ENCODE data around the gene B3GNT9.
A peak's percentile ranks its signal among the peaks of the same experiment; 100 is the strongest.

The B3GNT9 gene

GRCh38 chr16:67150833-67151396 lies at the start of gene B3GNT9:
Gene B3GNT9 (minus strand): TSS chr16:67150998. CDS start chr16:67150485, 513 bp downstream.
- DNase-seq: peak in 12 of 14 donors; percentile 19 to 84 (median 68)

DNA sequence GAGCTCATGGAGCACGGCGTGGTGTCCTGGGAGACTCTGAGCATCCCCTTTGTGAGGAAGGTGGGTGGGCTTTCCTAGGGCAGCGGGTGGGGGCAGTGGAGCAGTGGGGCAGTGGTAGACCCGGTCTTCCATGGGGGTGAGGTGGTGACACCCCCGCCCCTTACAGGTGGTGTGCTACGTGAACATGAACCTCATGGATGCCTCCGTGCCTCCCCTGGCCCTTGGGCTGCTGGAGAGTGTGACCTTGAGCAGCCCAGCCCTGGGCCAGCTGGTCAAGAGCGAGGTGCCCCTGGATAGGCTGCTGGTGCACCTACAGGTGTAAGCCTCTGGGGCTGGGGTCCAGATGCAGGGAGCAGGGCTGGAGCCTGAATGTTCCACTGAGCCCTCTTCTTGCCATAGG lies 49.7 kb upstream of the B3GNT9 start:
- DNase-seq: no peak

GRCh38 chr16:67199808-67200198 lies 49.0 kb upstream of the B3GNT9 start:
- no peak for DNase-seq

DNA sequence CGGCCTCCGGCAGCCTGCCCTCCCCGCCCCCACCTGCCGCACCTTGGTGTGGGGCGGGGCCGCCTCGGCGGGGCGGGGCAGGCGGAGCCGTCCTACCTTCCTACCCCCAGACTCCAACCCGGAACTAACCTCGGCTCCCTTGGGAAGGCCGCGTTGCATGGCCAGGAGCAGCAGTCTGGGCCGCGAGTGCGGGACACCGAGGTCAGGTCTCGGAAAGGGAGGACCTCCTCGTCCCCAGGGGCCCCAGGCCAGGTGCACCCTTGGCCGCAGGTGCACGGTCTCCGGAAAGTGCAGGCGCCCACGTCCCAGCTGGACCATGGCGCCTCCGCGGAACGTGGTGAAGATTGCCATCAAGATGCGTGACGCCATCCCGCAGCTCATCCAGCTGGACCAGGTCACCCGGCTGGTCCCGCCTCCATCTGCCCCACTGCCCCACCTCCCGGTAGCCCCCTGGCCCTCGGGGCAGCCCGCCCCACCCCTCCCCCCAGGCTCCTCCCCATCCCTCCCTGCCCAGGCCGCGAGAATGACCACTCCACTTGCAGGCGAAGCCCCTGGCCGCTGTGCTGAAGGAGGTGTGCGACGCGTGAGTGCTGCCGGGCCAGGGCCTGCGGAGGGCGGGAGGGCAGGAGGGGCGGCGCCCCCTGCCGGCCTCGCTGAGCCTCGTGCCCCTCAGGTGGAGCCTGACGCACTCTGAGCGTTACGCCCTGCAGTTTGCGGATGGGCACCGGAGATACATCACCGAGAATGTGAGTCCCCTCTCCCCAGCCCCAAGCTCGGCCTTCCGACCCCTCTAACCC lies 48.4 kb upstream of the B3GNT9 start, which contains the start of gene ELMO3:
Gene ELMO3 (plus strand): TSS at position 121 of the 797 bp plus-strand sequence. CDS start 196 bp downstream, at position 317.
- no peak for DNase-seq

DNA sequence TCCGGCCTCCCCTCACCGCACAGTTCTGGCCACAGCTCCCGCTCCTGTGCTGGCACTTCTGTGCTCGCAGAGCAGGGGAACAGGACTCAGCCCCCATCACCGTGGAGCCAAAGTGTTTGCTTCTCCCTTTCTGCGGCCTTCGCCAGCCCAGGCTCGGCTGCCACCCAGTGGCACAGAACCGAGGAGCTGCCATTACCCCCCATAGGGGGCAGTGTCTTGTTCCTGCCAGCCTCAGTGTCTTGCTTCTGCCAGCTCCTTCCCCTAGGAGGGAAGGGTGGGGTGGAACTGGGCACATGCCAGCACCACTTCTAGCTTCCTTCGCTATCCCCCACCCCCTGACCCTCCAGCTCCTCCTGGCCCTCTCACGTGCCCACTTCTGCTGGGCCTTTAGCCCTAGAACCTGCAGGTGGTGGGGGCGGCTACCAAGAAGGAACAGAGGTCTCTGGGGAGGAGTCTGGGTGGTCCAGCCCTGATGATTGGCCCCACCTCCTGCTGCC lies 47.5 kb upstream of the B3GNT9 start:
- peak in 9 of 14 donors; percentile 4 to 54 (median 39) for DNase-seq

GRCh38 chr16:67197704-67198103 lies 46.9 kb upstream of the B3GNT9 start:
- no peak for DNase-seq

- DNase-seq: no peak
These were observed 46.1 kb upstream of the B3GNT9 start for GRCh38 chr16:67196881-67197280.

GRCh38 chr16:67195676-67196075 lies 44.9 kb upstream of the B3GNT9 start:
- DNase-seq: no peak

DNA sequence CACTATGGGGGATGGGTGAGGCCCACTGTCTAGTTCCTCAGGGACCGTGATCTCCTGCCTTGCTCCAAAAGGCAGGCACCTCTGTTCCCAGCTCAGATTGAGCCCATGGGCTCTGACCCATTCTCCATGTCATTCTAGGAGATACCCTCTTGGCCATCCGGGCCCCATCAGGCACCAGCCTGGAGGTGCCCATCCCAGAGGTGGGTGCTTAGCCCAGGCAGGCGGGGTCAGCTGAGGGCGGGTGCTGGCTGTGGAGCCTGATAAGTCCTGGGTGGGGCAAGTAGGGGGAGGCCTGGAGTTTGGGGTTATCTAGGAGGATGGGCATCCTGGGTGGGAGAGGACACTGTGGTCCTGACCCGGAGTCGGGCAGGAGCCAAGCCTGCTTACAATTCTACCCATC lies 43.5 kb upstream of the B3GNT9 start:
- DNase-seq: no peak

DNA sequence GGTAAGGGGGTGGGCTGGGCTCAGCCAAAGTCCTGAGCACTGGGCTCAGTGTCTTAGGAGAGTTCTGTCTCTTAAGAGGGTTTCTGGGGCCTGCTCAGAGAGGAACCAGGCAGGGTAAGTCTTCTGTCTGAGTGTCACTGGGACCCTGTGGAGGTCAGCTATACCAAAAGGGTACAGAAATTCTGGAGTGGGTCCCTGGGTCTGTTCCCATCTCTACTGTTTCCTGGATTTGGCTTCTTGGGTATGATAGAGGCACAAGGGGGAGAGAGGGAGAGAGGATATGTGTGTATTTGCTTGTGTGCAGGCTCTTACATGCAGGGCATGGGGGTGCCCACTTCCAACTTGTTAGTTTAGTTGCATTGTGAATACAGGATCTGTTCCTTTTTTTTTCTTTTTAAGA lies 42.7 kb upstream of the B3GNT9 start:
- DNase-seq: no peak

- no peak for DNase-seq
These were observed 42.1 kb upstream of the B3GNT9 start for GRCh38 chr16:67192781-67193361.

DNA sequence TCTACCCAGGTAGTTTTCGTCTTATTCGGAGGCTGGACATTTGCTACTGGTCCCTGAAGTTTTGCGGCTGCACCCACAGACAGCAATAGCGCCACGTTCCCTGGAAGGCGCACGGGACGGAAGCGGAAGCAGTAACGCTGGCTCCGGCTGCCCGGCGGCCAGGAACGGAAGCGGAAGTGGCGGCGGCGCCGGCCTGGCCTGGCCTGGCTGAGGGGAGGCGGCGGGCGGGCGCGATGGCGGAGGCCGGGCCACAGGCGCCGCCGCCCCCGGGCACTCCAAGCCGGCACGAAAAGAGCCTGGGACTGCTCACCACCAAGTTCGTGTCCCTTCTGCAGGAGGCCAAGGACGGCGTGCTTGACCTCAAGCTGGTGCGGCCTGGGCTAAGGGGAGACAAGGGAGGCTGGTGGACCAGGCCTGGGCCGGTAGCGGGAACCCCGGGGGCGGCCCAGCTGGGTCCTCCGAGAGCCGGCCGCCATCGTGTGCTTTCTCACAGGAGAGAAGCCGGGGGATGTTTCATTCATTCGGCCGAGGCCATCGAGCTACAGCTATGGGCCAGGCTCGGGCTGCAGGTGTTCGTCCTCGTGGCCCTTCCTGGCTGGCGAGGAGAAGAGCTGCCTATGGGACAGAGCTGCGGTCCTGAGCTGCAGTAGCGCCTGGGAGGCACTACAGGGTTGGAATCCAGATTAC lies 41.3 kb upstream of the B3GNT9 start, which contains the start of gene E2F4:
Gene E2F4 (plus strand): TSS at position 161 of the 687 bp plus-strand sequence. CDS start 73 bp downstream, at position 234.
- DNase-seq: peak; percentile 40 to 93 (median 88)

GRCh38 chr16:67191411-67191994 lies 40.7 kb upstream of the B3GNT9 start:
- no peak for DNase-seq

GRCh38 chr16:67190448-67191399 lies 39.9 kb upstream of the B3GNT9 start:
- DNase-seq: no peak

- DNase-seq: no peak
These were observed 39.2 kb upstream of the B3GNT9 start, which contains the start of gene EXOC3L1 for GRCh38 chr16:67190041-67190440. Gene EXOC3L1 (minus strand): TSS chr16:67190136. CDS start chr16:67189676, 460 bp downstream.

DNA sequence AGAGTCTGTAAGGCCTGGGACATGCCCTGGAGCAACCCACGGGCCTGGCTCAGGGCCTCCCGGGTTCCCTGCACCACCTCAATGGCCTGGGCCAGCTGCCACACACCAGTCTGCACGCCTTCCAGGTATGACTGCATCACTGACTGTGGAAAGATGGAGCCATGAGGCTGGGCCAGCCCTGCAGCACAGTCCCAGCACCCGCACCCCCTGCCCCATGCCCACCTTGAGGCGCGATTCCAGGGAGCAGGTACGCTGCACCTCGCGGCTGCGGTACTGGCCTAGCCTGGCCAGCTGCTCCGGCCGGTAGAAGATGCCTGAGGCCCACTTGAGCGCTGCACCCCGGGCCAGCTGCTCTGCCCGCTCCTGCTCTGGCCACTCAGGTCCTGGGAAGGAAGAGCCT lies 38.0 kb upstream of the B3GNT9 start:
- DNase-seq: no peak

DNA sequence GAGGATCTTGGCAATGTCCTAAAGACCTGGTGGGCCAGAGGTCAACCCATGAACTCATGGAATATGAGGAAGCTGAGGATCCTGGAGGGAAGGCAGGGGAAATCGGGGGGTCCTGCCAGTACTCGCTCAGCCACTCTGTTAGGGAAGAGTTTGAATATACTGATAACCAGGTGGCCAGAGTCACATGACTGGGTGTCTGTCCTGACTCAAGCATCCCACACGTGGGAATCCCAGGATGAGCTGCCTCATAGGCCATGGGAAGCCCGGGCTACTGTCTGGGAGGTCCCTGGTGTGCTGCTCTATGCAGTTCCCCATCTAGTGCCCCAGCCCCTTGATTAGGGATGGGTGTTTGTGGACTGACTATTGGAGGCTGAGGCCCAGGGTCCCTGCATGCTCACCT lies 37.5 kb upstream of the B3GNT9 start:
- DNase-seq: no peak

- DNase-seq: no peak
These were observed 36.5 kb upstream of the B3GNT9 start for GRCh38 chr16:67187175-67187890.

DNA sequence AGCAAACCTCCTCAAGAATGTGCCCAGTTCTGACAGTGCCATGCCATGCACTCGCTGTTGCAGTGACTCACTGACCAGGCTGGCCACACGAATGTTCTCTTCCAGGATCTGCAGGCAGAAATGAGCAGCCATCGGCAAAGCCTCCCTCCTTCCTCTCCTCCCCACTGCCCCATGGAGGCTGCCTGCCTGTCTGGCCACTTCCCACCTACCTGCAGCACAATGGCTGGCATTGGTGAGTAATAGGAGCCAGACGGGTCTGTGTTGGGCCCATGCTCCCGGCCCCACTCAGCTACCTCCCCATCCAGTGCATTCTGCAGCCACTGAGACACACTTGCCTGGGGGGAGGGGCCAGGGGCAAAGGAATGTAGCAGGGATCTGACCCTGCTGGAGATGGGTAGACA lies 35.8 kb upstream of the B3GNT9 start:
- no peak for DNase-seq

DNA sequence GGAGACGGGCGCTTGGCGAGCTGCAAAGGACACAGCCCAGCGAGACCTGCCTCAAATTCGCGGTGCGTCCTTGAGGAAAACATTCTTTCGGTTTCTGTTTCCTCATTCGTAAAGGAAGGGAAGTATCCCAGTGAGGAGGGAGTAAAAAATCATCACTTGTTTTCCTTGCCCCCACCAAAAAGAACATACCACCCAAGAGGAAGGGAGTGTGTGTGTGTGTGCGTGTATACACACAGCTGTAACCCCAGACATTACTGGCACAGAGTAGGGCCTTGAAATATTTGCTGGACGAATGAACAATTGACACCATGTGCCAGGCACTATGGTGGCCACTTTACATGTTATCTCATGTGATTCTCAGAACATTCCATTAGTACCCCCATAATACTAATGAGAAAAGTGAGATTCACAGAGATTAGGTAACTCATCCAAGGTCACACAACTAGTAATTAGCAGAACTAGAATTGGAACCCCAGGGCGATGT lies 34.9 kb upstream of the B3GNT9 start:
- DNase-seq: no peak
